Immature natural killer cell (primary cell): ENCODE results near the gene FBXL16. TPM values are rescaled to one million over a fixed set of nuclear protein-coding genes. Genes with fewer than 3 reads are reported as not detected.
A peak's percentile ranks its signal among the peaks of the same experiment; 100 is the strongest.

Source experiments
- DNase-seq, 3 donors: peaks; one replicate each; pipeline ENCODE4 v3.0.0; 2022; ENCODE audit warnings: mixed read lengths in 1 of 3
- H3K27ac Mint-ChIP-seq, 6 donors: one replicate each; pipeline ENCODE4 v1.8.0; 2020; ENCODE audit warnings: mixed read lengths in 6 of 6, mild to moderate bottlenecking in 5 of 6, inconsistent platforms in 4 of 6, moderate library complexity in 3 of 6
- H3K27me3 Mint-ChIP-seq, 3 donors: one replicate each; pipeline ENCODE4 v1.8.0; 2020 to 2021; ENCODE audit warnings: low read depth in 3 of 3, mild to moderate bottlenecking in 3 of 3, mixed read lengths in 3 of 3, moderate library complexity in 3 of 3, inconsistent platforms in 1 of 3
- H3K36me3 Mint-ChIP-seq, 3 donors: one replicate each; pipeline ENCODE4 v1.8.0; 2020; ENCODE audit warnings: mixed read lengths in 3 of 3, inconsistent platforms in 2 of 3, mild to moderate bottlenecking in 2 of 3
- H3K4me1 Mint-ChIP-seq, 2 donors: one replicate each; pipeline ENCODE4 v1.8.0; 2020; ENCODE audit warnings: inconsistent platforms in 2 of 2, mild to moderate bottlenecking in 2 of 2, mixed read lengths in 2 of 2, moderate library complexity in 1 of 2
- H3K4me3 Mint-ChIP-seq, 5 donors: one replicate each; pipeline ENCODE4 v1.8.0; 2020; ENCODE audit warnings: mild to moderate bottlenecking in 5 of 5, mixed read lengths in 5 of 5, inconsistent platforms in 3 of 5, moderate library complexity in 3 of 5
- H3K9me3 Mint-ChIP-seq, 6 donors: one replicate each; pipeline ENCODE4 v1.8.0; 2020; ENCODE audit warnings: mild to moderate bottlenecking in 6 of 6, mixed read lengths in 6 of 6, inconsistent platforms in 4 of 6, moderate library complexity in 3 of 6
- polyA plus RNA-seq, 3 donors: library from polyadenylated mRNA; unstranded; fragments of 300-500 nt; fragmentation: Illumina TruSeq; gene quantifications; one replicate each; pipeline ENCODE4 v1.2.3, GENCODE V29; 2021

The FBXL16 gene
- polyA plus RNA-seq, 3 donors from 2014 or later = 0.20 TPM; not detected in 2

DNA sequence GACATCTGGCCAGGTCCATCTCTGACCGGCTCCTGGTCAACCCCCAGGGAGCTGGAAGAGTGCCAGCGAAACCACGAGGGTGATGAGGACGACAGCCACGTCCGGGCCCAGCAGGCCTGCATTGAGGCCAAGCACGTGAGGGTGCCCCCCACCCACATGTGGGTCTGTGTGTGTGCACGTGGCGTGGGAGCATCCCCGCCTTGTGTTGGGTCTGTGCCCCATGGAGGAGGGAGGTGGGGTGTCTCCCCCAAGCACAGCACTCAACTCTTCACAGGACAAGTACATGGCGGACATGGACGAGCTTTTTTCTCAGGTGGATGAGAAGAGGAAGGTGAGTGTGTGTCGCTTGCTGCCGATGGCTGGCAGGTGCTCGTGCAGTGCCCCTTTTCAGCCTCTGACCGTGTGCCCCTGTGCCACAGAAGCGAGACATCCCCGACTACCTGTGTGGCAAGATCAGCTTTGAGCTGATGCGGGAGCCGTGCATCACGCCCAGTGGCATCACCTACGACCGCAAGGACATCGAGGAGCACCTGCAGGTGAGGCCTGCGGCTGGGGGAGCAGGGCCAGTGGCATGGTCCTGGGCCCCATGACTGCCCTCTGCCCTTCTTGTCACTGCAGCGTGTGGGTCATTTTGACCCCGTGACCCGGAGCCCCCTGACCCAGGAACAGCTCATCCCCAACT is 23.7 kb downstream of the FBXL16 start:
- DNase-seq = no peak
- peaks cover 0 to 2% (median 0%) of the 10 kb centered on the region in 3 donors for H3K36me3 Mint-ChIP-seq
- no peaks in the 10 kb centered on the region for H3K9me3 Mint-ChIP-seq
- H3K27ac Mint-ChIP-seq = peak overlapping the region in 3 of 6 donors; percentile 36 to 64 (median 57)
- H3K4me1 Mint-ChIP-seq = peaks cover 11 to 26% of the 10 kb centered on the region in 2 donors
- peak overlapping the region; percentile 56 to 73 (median 69) for H3K4me3 Mint-ChIP-seq
- peaks cover 4 to 10% (median 6%) of the 10 kb centered on the region in 3 donors for H3K27me3 Mint-ChIP-seq

DNA sequence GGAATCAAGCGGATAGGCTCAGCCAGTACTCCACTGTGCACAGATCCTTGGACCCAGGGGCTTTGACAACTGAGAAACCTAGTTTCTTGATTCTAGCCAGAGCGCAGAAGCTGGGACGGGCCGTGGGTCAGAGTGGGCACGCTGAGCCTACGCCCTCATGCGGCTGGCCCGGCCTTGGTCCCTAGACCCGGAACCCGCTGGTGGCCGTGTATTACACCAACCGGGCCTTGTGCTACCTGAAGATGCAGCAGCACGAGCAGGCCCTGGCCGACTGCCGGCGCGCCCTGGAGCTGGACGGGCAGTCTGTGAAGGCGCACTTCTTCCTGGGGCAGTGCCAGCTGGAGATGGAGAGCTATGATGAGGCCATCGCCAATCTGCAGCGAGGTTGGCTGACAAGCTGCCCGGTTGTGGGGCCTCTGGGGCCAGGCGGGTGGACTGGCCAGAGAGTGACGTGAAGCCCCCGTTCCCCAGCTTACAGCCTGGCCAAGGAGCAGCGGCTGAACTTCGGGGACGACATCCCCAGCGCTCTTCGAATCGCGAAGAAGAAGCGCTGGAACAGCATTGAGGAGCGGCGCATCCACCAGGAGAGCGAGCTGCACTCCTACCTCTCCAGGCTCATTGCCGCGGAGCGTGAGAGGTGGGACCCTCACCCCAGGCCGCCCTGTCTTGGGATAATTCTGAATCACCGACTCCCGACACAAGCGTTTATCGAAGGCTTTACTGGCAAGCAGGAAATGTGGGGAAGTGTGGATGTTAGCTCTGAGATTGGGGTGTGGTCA is 24.4 kb downstream of the FBXL16 start:
- peak overlapping the region; percentile 59 to 73 (median 69) for H3K4me3 Mint-ChIP-seq
- no peaks in the 10 kb centered on the region for H3K9me3 Mint-ChIP-seq
- peaks cover 11 to 26% of the 10 kb centered on the region in 2 donors for H3K4me1 Mint-ChIP-seq
- peaks cover 0 to 2% (median 0%) of the 10 kb centered on the region in 3 donors for H3K36me3 Mint-ChIP-seq
- H3K27me3 Mint-ChIP-seq = peaks cover 4 to 8% (median 7%) of the 10 kb centered on the region in 3 donors
- H3K27ac Mint-ChIP-seq = peak overlapping the region in 4 of 6 donors; percentile 28 to 72 (median 46)
- DNase-seq = no peak

DNA sequence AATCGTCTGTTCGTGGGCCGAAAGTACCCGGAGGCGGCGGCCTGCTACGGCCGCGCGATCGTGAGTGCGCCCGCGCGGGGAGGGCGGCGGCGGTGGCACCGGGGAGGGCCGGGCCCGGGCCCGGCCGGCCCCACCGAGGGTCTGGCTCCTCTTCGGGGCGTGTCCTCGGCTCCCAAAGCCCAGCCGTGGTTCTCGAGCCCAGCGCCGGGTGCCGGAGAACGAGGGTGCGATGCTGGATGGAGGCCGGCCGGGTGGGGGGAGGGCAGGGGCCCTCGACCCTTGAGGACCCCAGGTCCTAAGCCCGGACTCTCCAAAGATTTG is 25.0 kb downstream of the FBXL16 start:
- H3K4me3 Mint-ChIP-seq = peak overlapping the region; percentile 59 to 81 (median 65)
- peaks cover 4 to 7% (median 7%) of the 10 kb centered on the region in 3 donors for H3K27me3 Mint-ChIP-seq
- peaks cover 11 to 21% of the 10 kb centered on the region in 2 donors for H3K4me1 Mint-ChIP-seq
- H3K9me3 Mint-ChIP-seq = no peaks in the 10 kb centered on the region
- H3K36me3 Mint-ChIP-seq = peaks cover 0 to 2% (median 0%) of the 10 kb centered on the region in 3 donors
- DNase-seq = no peak
- H3K27ac Mint-ChIP-seq = peak overlapping the region in 1 of 6 donors; percentile 72

DNA sequence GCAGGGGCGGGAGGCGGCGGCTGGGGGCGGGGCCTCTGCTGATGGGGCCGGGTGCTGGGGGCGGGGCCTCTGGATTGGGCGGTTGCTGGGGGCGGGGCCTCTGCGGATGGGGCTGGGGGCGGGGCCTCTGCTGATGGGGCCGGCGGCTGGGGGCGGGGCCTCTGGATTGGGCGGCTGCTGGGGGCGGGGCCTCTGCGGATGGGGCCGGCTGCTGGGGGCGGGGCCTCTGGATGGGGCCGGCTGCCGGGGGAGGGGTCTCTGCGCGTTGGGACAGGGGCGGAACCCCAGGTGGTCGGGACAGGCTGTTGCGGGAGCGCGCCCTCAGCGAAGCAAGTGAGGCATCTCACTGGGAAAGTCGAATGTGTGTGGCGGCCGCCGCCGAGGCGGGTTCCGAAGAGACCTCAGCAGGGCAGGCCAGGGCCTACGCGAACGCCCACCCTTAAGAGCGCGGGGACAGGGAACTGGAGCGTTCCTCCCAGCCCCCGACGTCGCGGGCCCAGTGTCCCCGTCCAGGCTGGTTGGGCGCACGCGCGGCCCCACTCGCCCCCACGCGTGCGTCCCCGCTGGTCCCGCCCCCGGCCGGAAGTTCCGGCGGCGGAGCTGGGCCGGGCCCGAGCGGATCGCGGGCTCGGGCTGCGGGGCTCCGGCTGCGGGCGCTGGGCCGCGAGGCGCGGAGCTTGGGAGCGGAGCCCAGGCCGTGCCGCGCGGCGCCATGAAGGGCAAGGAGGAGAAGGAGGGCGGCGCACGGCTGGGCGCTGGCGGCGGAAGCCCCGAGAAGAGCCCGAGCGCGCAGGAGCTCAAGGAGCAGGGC is 25.6 kb downstream of the FBXL16 start, which contains the start of gene STUB1:
STUB1 (plus strand) TSS at position 597 of the 811 bp plus-strand sequence; CDS start at position 713, 116 bp downstream.
- H3K27ac Mint-ChIP-seq = peak within 1 kb of the TSS in 4 of 6 donors; percentile 60 to 82 (median 76)
- peak; percentile 85 to 88 (median 87) for DNase-seq
- peaks cover 11 to 24% of the 10 kb centered on the region in 2 donors for H3K4me1 Mint-ChIP-seq
- no peaks in the 10 kb centered on the region for H3K9me3 Mint-ChIP-seq
- peak within 1 kb of the TSS; percentile 69 to 86 (median 81) for H3K4me3 Mint-ChIP-seq
- peaks cover 0 to 2% (median 0%) of the 10 kb centered on the region in 3 donors for H3K36me3 Mint-ChIP-seq
- H3K27me3 Mint-ChIP-seq = peaks cover 7 to 11% (median 7%) of the 10 kb centered on the region in 3 donors

DNA sequence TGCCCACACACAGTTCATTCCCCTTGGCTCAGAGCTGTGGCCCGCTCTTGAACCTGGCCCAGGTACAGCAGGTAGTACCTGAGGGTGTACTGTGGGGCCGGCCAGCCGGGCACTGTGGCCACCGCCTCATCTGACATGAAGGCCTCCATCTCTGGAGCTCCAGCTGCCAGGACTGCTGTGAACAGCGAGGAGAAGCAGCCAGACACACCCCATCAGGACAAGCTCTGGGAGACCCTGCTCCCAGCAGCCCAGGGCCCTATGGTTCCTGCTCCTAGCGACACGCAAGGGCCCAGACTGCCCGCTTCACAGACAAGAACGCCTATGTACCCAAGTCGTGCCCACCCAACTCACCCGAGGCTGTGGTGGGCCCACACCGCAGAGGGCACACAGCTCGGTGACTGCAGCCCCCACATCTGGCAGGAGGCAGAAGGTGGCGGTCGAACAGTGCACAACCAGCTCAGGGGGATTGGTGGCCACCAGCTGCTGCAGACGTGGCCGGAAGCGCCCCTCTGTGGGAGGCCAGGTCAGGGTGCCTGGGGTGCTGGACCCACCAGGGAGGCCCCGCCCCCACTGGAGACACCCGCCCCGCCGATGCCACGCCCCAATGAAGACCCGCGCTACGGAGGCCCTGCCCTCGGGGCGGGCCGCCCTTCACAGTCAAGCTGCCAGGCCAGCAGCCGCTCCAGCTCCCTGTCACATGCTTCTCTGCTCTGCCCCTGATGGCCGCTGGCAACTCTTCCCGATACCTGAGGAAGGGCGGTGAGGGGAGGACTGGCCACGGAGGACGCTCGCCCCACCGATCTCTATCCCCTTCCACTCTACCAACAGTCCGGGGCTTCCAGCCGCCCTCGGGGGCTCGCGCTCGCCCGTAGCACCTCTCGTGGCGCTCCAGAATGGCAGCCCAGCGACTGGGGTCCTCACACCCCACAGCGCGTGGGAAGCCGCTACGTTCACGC is 26.5 kb downstream of the FBXL16 start:
- DNase-seq = peak; percentile 53 to 65 (median 57)
- Mint-ChIP-seq H3K27ac (peak overlapping the region in 5 of 6 donors; percentile 60 to 82 (median 78)), H3K36me3 (peaks cover 0 to 2% (median 0%) of the 10 kb centered on the region in 3 donors), H3K4me3 (peak overlapping the region; percentile 77 to 86 (median 84)), H3K27me3 (peaks cover 7 to 8% (median 7%) of the 10 kb centered on the region in 3 donors), H3K4me1 (peaks cover 11 to 23% of the 10 kb centered on the region in 2 donors), H3K9me3 (no peaks in the 10 kb centered on the region)

DNA sequence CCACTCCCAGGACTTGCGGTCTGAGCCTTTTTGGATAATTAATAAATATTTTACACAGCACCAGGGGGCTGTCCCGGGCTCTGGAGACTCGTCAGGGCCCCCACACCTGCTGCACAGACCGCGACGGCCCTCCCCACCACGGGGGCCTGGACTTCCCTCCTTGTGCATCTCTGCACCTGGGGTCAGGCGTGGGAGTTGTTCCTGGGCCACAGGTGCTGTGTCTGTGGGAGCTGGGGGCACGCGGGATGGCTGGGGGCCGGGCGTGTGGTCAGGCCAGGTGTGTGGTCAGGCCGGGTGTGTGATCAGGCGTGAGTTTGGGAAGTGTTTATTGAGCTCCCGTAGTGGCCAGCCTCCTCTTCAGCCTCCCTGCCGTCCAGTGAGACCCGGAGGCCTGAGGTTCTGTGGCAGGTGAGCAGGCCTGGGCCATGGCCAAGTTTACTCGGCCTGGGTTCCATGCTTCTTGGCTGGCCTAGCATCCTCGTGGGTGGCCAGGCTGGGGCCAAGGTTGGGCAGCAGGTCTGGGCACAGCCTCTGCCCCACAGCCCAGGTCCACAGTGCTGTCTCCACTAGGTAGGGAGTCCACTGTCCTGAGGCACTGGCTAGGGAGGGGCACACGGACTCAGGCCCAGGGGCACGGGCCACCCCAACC is 27.3 kb downstream of the FBXL16 start:
- Mint-ChIP-seq H3K4me3 (no peak overlapping the region), H3K4me1 (peaks cover 11 to 23% of the 10 kb centered on the region in 2 donors), H3K27me3 (peaks cover 7 to 8% (median 7%) of the 10 kb centered on the region in 3 donors), H3K9me3 (no peaks in the 10 kb centered on the region), H3K36me3 (peaks cover 0 to 2% (median 0%) of the 10 kb centered on the region in 3 donors), H3K27ac (no peak overlapping the region)
- no peak for DNase-seq

DNA sequence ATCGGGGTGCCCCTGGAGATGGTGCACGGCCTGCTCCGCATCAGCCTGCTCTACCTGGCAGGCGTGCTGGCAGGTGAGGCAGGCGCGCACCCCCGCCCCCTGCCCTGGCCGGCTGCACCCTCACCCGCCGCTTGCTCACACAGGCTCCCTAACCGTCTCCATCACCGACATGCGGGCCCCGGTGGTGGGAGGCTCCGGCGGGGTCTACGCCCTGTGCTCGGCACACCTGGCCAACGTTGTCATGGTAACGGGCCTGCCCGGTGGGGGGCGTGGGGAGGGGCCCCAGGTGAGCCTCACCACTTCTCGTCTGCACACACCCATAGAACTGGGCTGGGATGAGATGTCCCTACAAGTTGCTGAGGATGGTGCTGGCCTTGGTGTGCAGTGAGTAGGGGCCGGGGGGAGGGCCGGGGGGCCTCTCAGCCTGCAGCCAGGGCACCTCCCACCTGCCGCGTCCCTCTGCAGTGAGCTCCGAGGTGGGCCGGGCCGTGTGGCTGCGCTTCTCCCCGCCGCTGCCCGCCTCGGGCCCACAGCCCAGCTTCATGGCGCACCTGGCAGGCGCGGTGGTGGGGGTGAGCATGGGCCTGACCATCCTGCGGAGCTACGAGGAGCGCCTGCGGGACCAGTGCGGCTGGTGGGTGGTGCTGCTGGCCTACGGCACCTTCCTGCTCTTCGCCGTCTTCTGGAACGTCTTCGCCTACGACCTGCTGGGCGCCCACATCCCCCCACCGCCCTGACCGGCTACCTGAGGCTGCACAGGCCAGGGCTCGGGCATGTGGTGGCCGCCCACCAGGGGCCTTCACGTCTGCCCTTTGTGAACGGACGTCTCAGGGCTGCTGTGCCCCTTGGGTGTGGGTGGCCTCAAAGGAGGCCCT is 28.0 kb downstream of the FBXL16 start:
- no peak overlapping the region for H3K4me3 Mint-ChIP-seq
- no peak overlapping the region for H3K27ac Mint-ChIP-seq
- H3K27me3 Mint-ChIP-seq = peaks cover 6 to 8% (median 7%) of the 10 kb centered on the region in 3 donors
- no peaks in the 10 kb centered on the region for H3K9me3 Mint-ChIP-seq
- DNase-seq = no peak
- peaks cover 0 to 2% (median 0%) of the 10 kb centered on the region in 3 donors for H3K36me3 Mint-ChIP-seq
- H3K4me1 Mint-ChIP-seq = peaks cover 11 to 22% of the 10 kb centered on the region in 2 donors

DNA sequence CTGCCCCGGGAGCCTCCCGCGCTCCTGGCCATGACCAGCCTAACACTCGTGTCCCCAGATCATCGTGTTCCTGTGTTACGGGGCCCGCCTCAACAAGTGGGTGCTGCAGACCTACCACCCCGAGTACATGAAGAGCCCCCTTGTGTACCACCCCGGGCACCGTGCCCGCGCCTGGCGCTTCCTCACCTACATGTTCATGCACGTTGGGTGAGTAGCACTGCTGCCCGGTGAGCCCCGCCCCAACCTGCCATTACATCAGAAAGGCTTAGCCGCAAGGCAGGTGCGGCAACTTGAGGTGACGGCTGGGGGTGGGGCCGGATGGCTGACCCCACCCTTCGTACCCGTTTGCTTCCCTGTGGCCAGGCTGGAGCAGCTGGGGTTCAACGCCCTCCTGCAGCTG is 28.7 kb downstream of the FBXL16 start:
- no peaks in the 10 kb centered on the region for H3K9me3 Mint-ChIP-seq
- no peak overlapping the region for H3K4me3 Mint-ChIP-seq
- no peaks in the 10 kb centered on the region for H3K36me3 Mint-ChIP-seq
- H3K27ac Mint-ChIP-seq = no peak overlapping the region
- DNase-seq = no peak
- H3K27me3 Mint-ChIP-seq = peaks cover 1 to 8% (median 7%) of the 10 kb centered on the region in 3 donors
- H3K4me1 Mint-ChIP-seq = peaks cover 11 to 19% of the 10 kb centered on the region in 2 donors

DNA sequence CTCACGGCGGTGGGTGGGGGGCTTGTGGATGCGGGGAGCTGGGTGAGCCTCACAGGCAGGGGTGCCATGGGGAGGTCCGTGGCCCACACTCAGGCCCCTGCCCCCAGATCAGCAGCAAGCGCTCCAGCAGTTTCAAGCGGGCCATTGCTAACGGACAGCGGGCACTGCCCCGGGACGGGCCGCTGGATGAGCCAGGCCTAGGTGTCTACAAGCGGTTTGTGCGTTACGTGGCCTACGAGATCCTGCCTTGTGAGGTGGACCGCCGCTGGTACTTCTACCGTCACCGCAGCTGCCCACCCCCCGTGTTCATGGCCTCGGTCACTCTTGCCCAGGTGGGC is 29.1 kb downstream of the FBXL16 start:
- Mint-ChIP-seq H3K36me3 (no peaks in the 10 kb centered on the region), H3K27me3 (peaks cover 0 to 8% (median 7%) of the 10 kb centered on the region in 3 donors), H3K4me1 (peaks cover 7 to 15% of the 10 kb centered on the region in 2 donors), H3K27ac (no peak overlapping the region), H3K4me3 (no peak overlapping the region), H3K9me3 (no peaks in the 10 kb centered on the region)
- no peak for DNase-seq

DNA sequence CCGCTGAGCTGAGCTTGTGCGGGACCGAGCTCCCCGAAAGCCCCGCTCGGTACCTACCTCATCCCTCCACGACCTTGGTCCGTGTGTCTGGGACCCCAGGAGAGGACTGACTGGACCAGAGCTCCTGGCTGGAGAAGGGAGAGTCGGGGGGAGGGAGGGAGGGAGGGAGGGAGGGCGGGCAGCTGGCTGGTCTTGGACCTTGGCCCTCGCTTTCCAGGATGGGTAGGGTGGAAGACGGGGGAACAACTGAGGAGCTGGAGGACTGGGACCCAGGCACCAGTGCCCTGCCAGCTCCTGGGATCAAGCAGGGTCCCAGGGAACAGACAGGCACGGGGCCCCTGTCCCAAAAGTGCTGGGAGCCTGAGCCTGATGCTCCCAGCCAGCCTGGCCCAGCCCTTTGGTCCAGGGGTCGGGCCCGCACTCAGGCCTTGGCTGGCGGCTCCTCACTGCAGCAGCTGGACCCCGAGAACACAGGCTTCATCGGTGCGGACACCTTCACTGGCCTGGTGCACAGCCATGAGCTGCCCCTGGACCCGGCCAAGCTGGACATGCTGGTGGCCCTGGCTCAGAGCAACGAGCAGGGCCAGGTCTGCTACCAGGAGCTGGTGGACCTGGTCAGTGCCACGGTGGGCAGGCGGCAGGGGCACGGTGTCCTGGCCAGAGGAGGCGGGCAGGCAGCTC is 29.6 kb downstream of the FBXL16 start:
- peaks cover 0 to 8% (median 7%) of the 10 kb centered on the region in 3 donors for H3K27me3 Mint-ChIP-seq
- DNase-seq = no peak
- no peak overlapping the region for H3K27ac Mint-ChIP-seq
- H3K9me3 Mint-ChIP-seq = no peaks in the 10 kb centered on the region
- H3K4me3 Mint-ChIP-seq = no peak overlapping the region
- peaks cover 3 to 10% of the 10 kb centered on the region in 2 donors for H3K4me1 Mint-ChIP-seq
- H3K36me3 Mint-ChIP-seq = no peaks in the 10 kb centered on the region
